Smooth muscle cell (in vitro differentiated cells): ENCODE data around the gene CCSER1. TPM values are rescaled to one million over a fixed set of nuclear protein-coding genes. Genes with fewer than 3 reads are reported as not detected.

ENCODE experiments used
- DNase-seq: peaks from one replicate; lab custom pipeline; 2025; ENCODE audit not compliant: unreplicated experiment; lab: John Stamatoyannopoulos, UW
- H2AFZ ChIP-seq: fragments of 200-600 bp; sonication (generic); 2 replicates; pipeline ENCODE4 v1.6.0; 2016; ENCODE audit warnings: antibody characterized with exemption, low read depth, mild to moderate bottlenecking
- H3F3A ChIP-seq: fragments of 200-600 bp; sonication (generic); 2 replicates; pipeline ENCODE4 v1.6.0; 2017; ENCODE audit warnings: antibody characterized with exemption, low read depth
- H3K27ac ChIP-seq: fragments of 200-600 bp; sonication (generic); 2 replicates; pipeline ENCODE4 v1.5.1; 2016; ENCODE audit warnings: low read depth, mild to moderate bottlenecking
- H3K27me3 ChIP-seq: fragments of 200-600 bp; sonication (generic); 2 replicates; pipeline ENCODE4 v1.6.1; 2016; ENCODE audit warnings: low read depth, mild to moderate bottlenecking
- H3K36me3 ChIP-seq: fragments of 200-600 bp; sonication (generic); 2 replicates; pipeline ENCODE4 v1.5.1; 2016; ENCODE audit warnings: low read depth
- H3K4me1 ChIP-seq: fragments of 200-600 bp; sonication (generic); 2 replicates; pipeline ENCODE4 v1.5.1; 2016; ENCODE audit warnings: low read depth
- H3K4me2 ChIP-seq: fragments of 200-600 bp; sonication (generic); 2 replicates; pipeline ENCODE4 v1.6.0; 2016; ENCODE audit warnings: mild to moderate bottlenecking
- H3K4me3 ChIP-seq: fragments of 200-600 bp; sonication (generic); 2 replicates; pipeline ENCODE4 v1.5.1; 2016; ENCODE audit warnings: mild to moderate bottlenecking
- H3K79me2 ChIP-seq: fragments of 200-600 bp; sonication (generic); 2 replicates; pipeline ENCODE4 v1.6.0; 2016; ENCODE audit warnings: low read depth, mild to moderate bottlenecking
- H3K9ac ChIP-seq: fragments of 200-600 bp; sonication (generic); 2 replicates; pipeline ENCODE4 v1.6.0; 2016; ENCODE audit warnings: low read depth
- H3K9me3 ChIP-seq: fragments of 200-600 bp; sonication (generic); replicated peaks from 2 replicates; pipeline ENCODE4 v1.5.1; 2016; ENCODE audit warnings: low read depth
- H4K20me1 ChIP-seq: fragments of 200-600 bp; sonication (generic); 2 replicates; pipeline ENCODE4 v1.6.0; 2016; ENCODE audit warnings: low read depth
- CTCF ChIP-seq: fragments of 200-600 bp; sonication (generic); IDR thresholded peaks from 2 replicates; pipeline ENCODE4 v1.5.1; 2017; ENCODE audit warnings: borderline replicate concordance, mild to moderate bottlenecking, antibody characterized with exemption; ENCODE audit not compliant: insufficient read depth, poor library complexity, severe bottlenecking
- WGBS: methylation state at CpG from one replicate; pipeline ENCODE4 v1.1.7; 2016; ENCODE audit warnings: low lambda C conversion rate; 5-methylcytosine and 5-hydroxymethylcytosine counted together
- polyA plus RNA-seq: library from polyadenylated mRNA; unstranded; fragments of >200 nt; fragmentation: Nextera tagmentation; extraction: Ambion mirVana; gene quantifications from 2 replicates; pipeline ENCODE4 v1.2.1, GENCODE V29; 2016
- total RNA-seq: library from RNA; depleted of rRNA; stranded (reverse); fragments of >200 nt; gene quantifications from 2 replicates; pipeline ENCODE4 v1.2.3, GENCODE V29; 2014

The CCSER1 gene
- total and polyA plus RNA-seq, 2 experiments from 2014 or later = 0.76 TPM; not detected in 1

- Histone ChIP-seq H3K4me3 (peak overlapping the region; percentile 6), H3K4me1 (no peaks in the 10 kb centered on the region), H3K9ac (no peak overlapping the region), H4K20me1 (no peaks in the 10 kb centered on the region), H3K27ac (peak overlapping the region; percentile 32), H3K9me3 (no peaks in the 10 kb centered on the region), H3K36me3 (no peaks in the 10 kb centered on the region), H3K79me2 (no peaks in the 10 kb centered on the region), H3K27me3 (no peaks in the 10 kb centered on the region), H2AFZ (no peak overlapping the region), H3F3A (no peaks in the 10 kb centered on the region), H3K4me2 (peak overlapping the region; percentile 14)
- no peak for DNase-seq
- no peak for TF ChIP-seq CTCF
- 0% methylated on average over 2 of the region's 2 CpGs for WGBS
Observed at GRCh38 chr4:90951037-90951436, 823.8 kb downstream of the CCSER1 start.

- no peaks in the 10 kb centered on the region for H3K79me2 ChIP-seq
- no peaks in the 10 kb centered on the region for H3K36me3 ChIP-seq
- H3K27ac ChIP-seq = peak overlapping the region; percentile 43
- no peak overlapping the region for H3K9ac ChIP-seq
- peak overlapping the region; percentile 3 for H3K4me3 ChIP-seq
- no peaks in the 10 kb centered on the region for H3K9me3 ChIP-seq
- H3F3A ChIP-seq = no peaks in the 10 kb centered on the region
- no peaks in the 10 kb centered on the region for H3K27me3 ChIP-seq
- H3K4me1 ChIP-seq = peaks cover 4% of the 10 kb centered on the region
- no peak for TF ChIP-seq CTCF
- whole genome bisulfite sequencing = 38% methylated on average over 3 of the region's 3 CpGs
- H2AFZ ChIP-seq = peak overlapping the region; percentile 26
- DNase-seq = no peak
- peak overlapping the region; percentile 71 for H3K4me2 ChIP-seq
- H4K20me1 ChIP-seq = no peaks in the 10 kb centered on the region
Observed at GRCh38 chr4:90958256-90958895, 831.2 kb downstream of the CCSER1 start.

GRCh38 chr4:90960433-90960832 is 833.2 kb downstream of the CCSER1 start:
- Histone ChIP-seq H3K27me3 (no peaks in the 10 kb centered on the region), H4K20me1 (no peaks in the 10 kb centered on the region), H3K36me3 (no peaks in the 10 kb centered on the region), H3K4me2 (no peak overlapping the region), H3K9me3 (no peaks in the 10 kb centered on the region), H3K79me2 (no peaks in the 10 kb centered on the region), H3K27ac (no peak overlapping the region), H3K4me3 (no peak overlapping the region), H3K4me1 (peaks cover 4% of the 10 kb centered on the region), H3K9ac (no peak overlapping the region), H3F3A (no peaks in the 10 kb centered on the region), H2AFZ (no peak overlapping the region)
- no peak for TF ChIP-seq CTCF
- DNase-seq = no peak
- 88% methylated on average over 3 of the region's 3 CpGs for WGBS

DNA sequence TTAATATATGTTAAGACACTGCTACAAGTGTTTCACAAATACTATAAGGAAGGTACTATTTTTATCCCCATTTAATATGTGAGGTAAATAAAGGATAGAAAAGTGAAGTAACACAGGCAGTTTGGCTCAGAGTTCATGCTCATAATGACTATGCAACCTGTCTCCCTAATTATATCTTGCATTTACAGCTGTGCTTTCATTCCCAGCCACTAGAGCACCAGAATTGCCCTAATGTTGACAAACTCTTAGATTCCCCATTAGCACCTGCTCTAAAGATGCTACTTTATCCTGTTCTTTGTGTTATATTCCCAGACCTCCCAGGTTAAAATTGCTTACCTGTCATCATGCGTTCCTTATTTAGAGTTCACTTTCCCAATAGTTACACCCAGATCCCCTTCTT is 833.6 kb downstream of the CCSER1 start:
- peaks cover 4% of the 10 kb centered on the region for H3K4me1 ChIP-seq
- 97% methylated on average over 1 of the region's 1 CpG for WGBS
- H3K9me3 ChIP-seq = no peaks in the 10 kb centered on the region
- no peak for DNase-seq
- H3K27me3 ChIP-seq = no peaks in the 10 kb centered on the region
- H3F3A ChIP-seq = no peaks in the 10 kb centered on the region
- no peak overlapping the region for H3K4me2 ChIP-seq
- H4K20me1 ChIP-seq = no peaks in the 10 kb centered on the region
- no peak overlapping the region for H3K27ac ChIP-seq
- no peak overlapping the region for H3K4me3 ChIP-seq
- H2AFZ ChIP-seq = no peak overlapping the region
- H3K36me3 ChIP-seq = no peaks in the 10 kb centered on the region
- no peak overlapping the region for H3K9ac ChIP-seq
- no peaks in the 10 kb centered on the region for H3K79me2 ChIP-seq
- TF ChIP-seq CTCF = no peak
